NCI-H146 (cell line): ENCODE results near the gene NOG.

ENCODE experiments used
- DNase-seq: peaks from one replicate; lab custom pipeline; 2025; lab: John Stamatoyannopoulos, UW

NOG gene

GRCh38 chr17:56596691-56597494 lies 3.4 kb downstream of the NOG start:
- DNase-seq, result no peak

- no peak for DNase-seq
These were observed 4.0 kb downstream of the NOG start for GRCh38 chr17:56597495-56597990.

- no peak for DNase-seq
These were observed 5.0 kb downstream of the NOG start for GRCh38 chr17:56598466-56598865.

GRCh38 chr17:56599088-56599487 lies 5.6 kb downstream of the NOG start:
- DNase-seq, result no peak

GRCh38 chr17:56599566-56599965 lies 6.1 kb downstream of the NOG start:
- no peak for DNase-seq

GRCh38 chr17:56600256-56600655 lies 6.8 kb downstream of the NOG start:
- no peak for DNase-seq

- no peak for DNase-seq
These were observed 8.1 kb downstream of the NOG start for GRCh38 chr17:56601591-56601990.

GRCh38 chr17:56602292-56603130 lies 9.0 kb downstream of the NOG start:
- no peak for DNase-seq

GRCh38 chr17:56603486-56604238 lies 10.2 kb downstream of the NOG start:
- DNase-seq, result no peak

- DNase-seq, result no peak
These were observed 11.3 kb downstream of the NOG start for GRCh38 chr17:56604691-56605290.

GRCh38 chr17:56608944-56609343 lies 15.4 kb downstream of the NOG start:
- DNase-seq, result no peak

GRCh38 chr17:56610321-56610720 lies 16.8 kb downstream of the NOG start:
- no peak for DNase-seq

- no peak for DNase-seq
These were observed 19.6 kb downstream of the NOG start for GRCh38 chr17:56613131-56613530.

- no peak for DNase-seq
These were observed 21.0 kb downstream of the NOG start for GRCh38 chr17:56614522-56614921.

GRCh38 chr17:56616239-56616638 lies 22.7 kb downstream of the NOG start:
- DNase-seq, result no peak

GRCh38 chr17:56623383-56623782 lies 29.9 kb downstream of the NOG start:
- no peak for DNase-seq

GRCh38 chr17:56624309-56624708 lies 30.8 kb downstream of the NOG start:
- no peak for DNase-seq

- DNase-seq, result no peak
These were observed 31.4 kb downstream of the NOG start for GRCh38 chr17:56624912-56625311.

- DNase-seq, result no peak
These were observed 36.1 kb downstream of the NOG start for GRCh38 chr17:56629531-56630075.

- no peak for DNase-seq
These were observed 36.7 kb downstream of the NOG start for GRCh38 chr17:56630202-56630601.

GRCh38 chr17:56633681-56634080 lies 40.2 kb downstream of the NOG start:
- no peak for DNase-seq

GRCh38 chr17:56635641-56636040 lies 42.1 kb downstream of the NOG start:
- DNase-seq, result no peak
